GM23338 (cell line): ENCODE measurements around the gene NSD2.

ENCODE experiments used
- CREB1 ChIP-seq: fragments of 250-450 bp; sonication (Bioruptor Pico); IDR thresholded peaks from 2 replicates; pipeline ENCODE4 v1.5.0; 2020; ENCODE audit warnings: low read depth, mild to moderate bottlenecking, moderate library complexity
- ETS1 ChIP-seq: IDR thresholded peaks from 2 replicates; pipeline ENCODE4 v1.6.1; 2016; ENCODE audit warnings: antibody characterized with exemption
- EZH2 ChIP-seq: fragments of 200-600 bp; sonication (generic); IDR thresholded peaks from one replicate; pipeline ENCODE4 v1.8.0; 2017; ENCODE audit warnings: antibody characterized with exemption, mild to moderate bottlenecking, low read depth; ENCODE audit not compliant: unreplicated experiment
- EZH2phosphoT487 ChIP-seq: fragments of 200-600 bp; sonication (generic); IDR thresholded peaks from one replicate; pipeline ENCODE4 v1.8.1; 2018; ENCODE audit warnings: antibody characterized with exemption; ENCODE audit not compliant: unreplicated experiment
- JUNB ChIP-seq: IDR thresholded peaks from one replicate; pipeline ENCODE4 v1.6.1; 2016; ENCODE audit warnings: antibody characterized with exemption; ENCODE audit not compliant: unreplicated experiment
- POLR2AphosphoS5 ChIP-seq: IDR thresholded peaks from 2 replicates; pipeline ENCODE4 v1.6.1; 2016; ENCODE audit warnings: antibody characterized with exemption, low read depth
- STAT1 ChIP-seq: IDR thresholded peaks from one replicate; pipeline ENCODE4 v1.6.1; 2016; ENCODE audit warnings: antibody characterized with exemption; ENCODE audit not compliant: unreplicated experiment
- ZNF114 ChIP-seq: fragments of 250-450 bp; sonication (Bioruptor Pico); IDR thresholded peaks from 2 replicates; pipeline ENCODE4 v1.5.0; 2020; ENCODE audit warnings: mild to moderate bottlenecking, moderate library complexity
- ZNF331 ChIP-seq: fragments of 250-450 bp; sonication (Bioruptor Pico); IDR thresholded peaks from 2 replicates; pipeline ENCODE4 v1.5.0; 2020; ENCODE audit warnings: low read depth, mild to moderate bottlenecking, moderate library complexity
- ZNF462 ChIP-seq: fragments of 250-450 bp; sonication (Bioruptor Pico); IDR thresholded peaks from 2 replicates; pipeline ENCODE4 v1.5.0; 2020; ENCODE audit warnings: mild to moderate bottlenecking, moderate library complexity
- TF ChIP-seq, protein P1 (sequence below), 2 experiments: fragments of 200-600 bp in 1 of 2; sonication (generic) in 1 of 2; conservative IDR thresholded peaks; 2 replicates each; pipeline versions ENCODE4 v1.5.1 to v1.6.1; 2016 to 2017; ENCODE audit warnings: antibody characterized with exemption in 2 of 2, low read depth in 2 of 2, mild to moderate bottlenecking in 2 of 2, moderate library complexity in 1 of 2
- TF ChIP-seq, protein P2 (sequence below): IDR thresholded peaks from one replicate; pipeline ENCODE4 v1.6.1; 2018; ENCODE audit warnings: antibody characterized with exemption; ENCODE audit not compliant: unreplicated experiment

- TF ChIP-seq, protein P1, sequence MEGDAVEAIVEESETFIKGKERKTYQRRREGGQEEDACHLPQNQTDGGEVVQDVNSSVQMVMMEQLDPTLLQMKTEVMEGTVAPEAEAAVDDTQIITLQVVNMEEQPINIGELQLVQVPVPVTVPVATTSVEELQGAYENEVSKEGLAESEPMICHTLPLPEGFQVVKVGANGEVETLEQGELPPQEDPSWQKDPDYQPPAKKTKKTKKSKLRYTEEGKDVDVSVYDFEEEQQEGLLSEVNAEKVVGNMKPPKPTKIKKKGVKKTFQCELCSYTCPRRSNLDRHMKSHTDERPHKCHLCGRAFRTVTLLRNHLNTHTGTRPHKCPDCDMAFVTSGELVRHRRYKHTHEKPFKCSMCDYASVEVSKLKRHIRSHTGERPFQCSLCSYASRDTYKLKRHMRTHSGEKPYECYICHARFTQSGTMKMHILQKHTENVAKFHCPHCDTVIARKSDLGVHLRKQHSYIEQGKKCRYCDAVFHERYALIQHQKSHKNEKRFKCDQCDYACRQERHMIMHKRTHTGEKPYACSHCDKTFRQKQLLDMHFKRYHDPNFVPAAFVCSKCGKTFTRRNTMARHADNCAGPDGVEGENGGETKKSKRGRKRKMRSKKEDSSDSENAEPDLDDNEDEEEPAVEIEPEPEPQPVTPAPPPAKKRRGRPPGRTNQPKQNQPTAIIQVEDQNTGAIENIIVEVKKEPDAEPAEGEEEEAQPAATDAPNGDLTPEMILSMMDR (conservative IDR thresholded peaks at IDR 0.05; ENCODE audit: low read depth in 2 of 2): peak; percentile 9 to 20; a peak in 1 of 4 replicates
- TF ChIP-seq POLR2AphosphoS5 (no peak), EZH2 (no peak), CREB1 (CRISPR knock-in tag) (no peak), EZH2phosphoT487 (no peak), ZNF462 (no peak), STAT1 (no peak), ETS1 (no peak), ZNF114 (no peak), ZNF331 (no peak), JUNB (no peak)
- TF ChIP-seq, protein P2, sequence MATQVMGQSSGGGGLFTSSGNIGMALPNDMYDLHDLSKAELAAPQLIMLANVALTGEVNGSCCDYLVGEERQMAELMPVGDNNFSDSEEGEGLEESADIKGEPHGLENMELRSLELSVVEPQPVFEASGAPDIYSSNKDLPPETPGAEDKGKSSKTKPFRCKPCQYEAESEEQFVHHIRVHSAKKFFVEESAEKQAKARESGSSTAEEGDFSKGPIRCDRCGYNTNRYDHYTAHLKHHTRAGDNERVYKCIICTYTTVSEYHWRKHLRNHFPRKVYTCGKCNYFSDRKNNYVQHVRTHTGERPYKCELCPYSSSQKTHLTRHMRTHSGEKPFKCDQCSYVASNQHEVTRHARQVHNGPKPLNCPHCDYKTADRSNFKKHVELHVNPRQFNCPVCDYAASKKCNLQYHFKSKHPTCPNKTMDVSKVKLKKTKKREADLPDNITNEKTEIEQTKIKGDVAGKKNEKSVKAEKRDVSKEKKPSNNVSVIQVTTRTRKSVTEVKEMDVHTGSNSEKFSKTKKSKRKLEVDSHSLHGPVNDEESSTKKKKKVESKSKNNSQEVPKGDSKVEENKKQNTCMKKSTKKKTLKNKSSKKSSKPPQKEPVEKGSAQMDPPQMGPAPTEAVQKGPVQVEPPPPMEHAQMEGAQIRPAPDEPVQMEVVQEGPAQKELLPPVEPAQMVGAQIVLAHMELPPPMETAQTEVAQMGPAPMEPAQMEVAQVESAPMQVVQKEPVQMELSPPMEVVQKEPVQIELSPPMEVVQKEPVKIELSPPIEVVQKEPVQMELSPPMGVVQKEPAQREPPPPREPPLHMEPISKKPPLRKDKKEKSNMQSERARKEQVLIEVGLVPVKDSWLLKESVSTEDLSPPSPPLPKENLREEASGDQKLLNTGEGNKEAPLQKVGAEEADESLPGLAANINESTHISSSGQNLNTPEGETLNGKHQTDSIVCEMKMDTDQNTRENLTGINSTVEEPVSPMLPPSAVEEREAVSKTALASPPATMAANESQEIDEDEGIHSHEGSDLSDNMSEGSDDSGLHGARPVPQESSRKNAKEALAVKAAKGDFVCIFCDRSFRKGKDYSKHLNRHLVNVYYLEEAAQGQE: no peak
These were observed 138.5 kb downstream of the NSD2 start for GRCh38 chr4:2009651-2010233.
